ENCODE results near the gene HIRA. TPM values are rescaled to one million over a fixed set of nuclear protein-coding genes. Genes with fewer than 3 reads are reported as not detected.

HIRA gene
- polyA plus RNA-seq, 1 donor from 2014 or later: 38.1 TPM

GRCh38 chr22:19410941-19411689 is 20.4 kb downstream of the HIRA start:
- no peak overlapping the region for H3K27ac ChIP-seq (ENCODE audit: low read length)
- no peaks in the 10 kb centered on the region for H3K27me3 ChIP-seq (ENCODE audit: insufficient read depth, low read depth, low read length)
- H3F3A ChIP-seq (ENCODE audit: insufficient read depth, low read length, poor library complexity, severe bottlenecking): no peaks in the 10 kb centered on the region
- H3K9ac ChIP-seq (ENCODE audit: low read length): no peak overlapping the region
- H3K9me2 ChIP-seq (ENCODE audit: insufficient read depth, low read length): no peaks in the 10 kb centered on the region
- H3K9me3 ChIP-seq (ENCODE audit: low read length): no peaks in the 10 kb centered on the region
- H3K4me3 ChIP-seq (ENCODE audit: low read length): no peak overlapping the region
- H2AFZ ChIP-seq (ENCODE audit: low read depth, low read length): no peak overlapping the region
- no peaks in the 10 kb centered on the region for H4K20me1 ChIP-seq (ENCODE audit: insufficient read depth)
- H3K36me3 ChIP-seq (ENCODE audit: insufficient read depth, low read length): peaks cover 6% of the 10 kb centered on the region
- TF ChIP-seq, protein P1, sequence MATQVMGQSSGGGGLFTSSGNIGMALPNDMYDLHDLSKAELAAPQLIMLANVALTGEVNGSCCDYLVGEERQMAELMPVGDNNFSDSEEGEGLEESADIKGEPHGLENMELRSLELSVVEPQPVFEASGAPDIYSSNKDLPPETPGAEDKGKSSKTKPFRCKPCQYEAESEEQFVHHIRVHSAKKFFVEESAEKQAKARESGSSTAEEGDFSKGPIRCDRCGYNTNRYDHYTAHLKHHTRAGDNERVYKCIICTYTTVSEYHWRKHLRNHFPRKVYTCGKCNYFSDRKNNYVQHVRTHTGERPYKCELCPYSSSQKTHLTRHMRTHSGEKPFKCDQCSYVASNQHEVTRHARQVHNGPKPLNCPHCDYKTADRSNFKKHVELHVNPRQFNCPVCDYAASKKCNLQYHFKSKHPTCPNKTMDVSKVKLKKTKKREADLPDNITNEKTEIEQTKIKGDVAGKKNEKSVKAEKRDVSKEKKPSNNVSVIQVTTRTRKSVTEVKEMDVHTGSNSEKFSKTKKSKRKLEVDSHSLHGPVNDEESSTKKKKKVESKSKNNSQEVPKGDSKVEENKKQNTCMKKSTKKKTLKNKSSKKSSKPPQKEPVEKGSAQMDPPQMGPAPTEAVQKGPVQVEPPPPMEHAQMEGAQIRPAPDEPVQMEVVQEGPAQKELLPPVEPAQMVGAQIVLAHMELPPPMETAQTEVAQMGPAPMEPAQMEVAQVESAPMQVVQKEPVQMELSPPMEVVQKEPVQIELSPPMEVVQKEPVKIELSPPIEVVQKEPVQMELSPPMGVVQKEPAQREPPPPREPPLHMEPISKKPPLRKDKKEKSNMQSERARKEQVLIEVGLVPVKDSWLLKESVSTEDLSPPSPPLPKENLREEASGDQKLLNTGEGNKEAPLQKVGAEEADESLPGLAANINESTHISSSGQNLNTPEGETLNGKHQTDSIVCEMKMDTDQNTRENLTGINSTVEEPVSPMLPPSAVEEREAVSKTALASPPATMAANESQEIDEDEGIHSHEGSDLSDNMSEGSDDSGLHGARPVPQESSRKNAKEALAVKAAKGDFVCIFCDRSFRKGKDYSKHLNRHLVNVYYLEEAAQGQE (IDR thresholded peaks at IDR 0.05; ENCODE audit: borderline replicate concordance): no peak
- TF ChIP-seq EZH2 (IDR thresholded peaks at IDR 0.05; ENCODE audit: borderline replicate concordance, insufficient read depth, low read length, poor library complexity, severe bottlenecking): no peak
- no peak for TF ChIP-seq EP300 (conservative IDR thresholded peaks at IDR 0.05; ENCODE audit: poor library complexity, severe bottlenecking)
- TF ChIP-seq, protein P2, sequence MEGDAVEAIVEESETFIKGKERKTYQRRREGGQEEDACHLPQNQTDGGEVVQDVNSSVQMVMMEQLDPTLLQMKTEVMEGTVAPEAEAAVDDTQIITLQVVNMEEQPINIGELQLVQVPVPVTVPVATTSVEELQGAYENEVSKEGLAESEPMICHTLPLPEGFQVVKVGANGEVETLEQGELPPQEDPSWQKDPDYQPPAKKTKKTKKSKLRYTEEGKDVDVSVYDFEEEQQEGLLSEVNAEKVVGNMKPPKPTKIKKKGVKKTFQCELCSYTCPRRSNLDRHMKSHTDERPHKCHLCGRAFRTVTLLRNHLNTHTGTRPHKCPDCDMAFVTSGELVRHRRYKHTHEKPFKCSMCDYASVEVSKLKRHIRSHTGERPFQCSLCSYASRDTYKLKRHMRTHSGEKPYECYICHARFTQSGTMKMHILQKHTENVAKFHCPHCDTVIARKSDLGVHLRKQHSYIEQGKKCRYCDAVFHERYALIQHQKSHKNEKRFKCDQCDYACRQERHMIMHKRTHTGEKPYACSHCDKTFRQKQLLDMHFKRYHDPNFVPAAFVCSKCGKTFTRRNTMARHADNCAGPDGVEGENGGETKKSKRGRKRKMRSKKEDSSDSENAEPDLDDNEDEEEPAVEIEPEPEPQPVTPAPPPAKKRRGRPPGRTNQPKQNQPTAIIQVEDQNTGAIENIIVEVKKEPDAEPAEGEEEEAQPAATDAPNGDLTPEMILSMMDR (IDR thresholded peaks at IDR 0.05; ENCODE audit: poor library complexity, severe bottlenecking): no peak
- no peak for TF ChIP-seq SMC3 (conservative IDR thresholded peaks at IDR 0.05; ENCODE audit: poor library complexity)
- TF ChIP-seq MXI1 (conservative IDR thresholded peaks at IDR 0.05; ENCODE audit: poor library complexity, severe bottlenecking): no peak
- no peak for TF ChIP-seq POLR2AphosphoS5 (IDR thresholded peaks at IDR 0.05)
- TF ChIP-seq TAF1 (IDR thresholded peaks at IDR 0.05; ENCODE audit: low read depth): no peak
- TF ChIP-seq RAD21 (conservative IDR thresholded peaks at IDR 0.05): no peak
- peaks cover 34% of the 10 kb centered on the region for H3K79me2 ChIP-seq (replicated peaks; ENCODE audit: insufficient read depth, low read length)
- H3K4me2 ChIP-seq (ENCODE audit: low read length): no peak overlapping the region

GRCh38 chr22:19407649-19408606 is 23.6 kb downstream of the HIRA start:
- TF ChIP-seq TAF1 (IDR thresholded peaks at IDR 0.05; ENCODE audit: low read depth) (no peak), POLR2AphosphoS5 (IDR thresholded peaks at IDR 0.05) (no peak)
- H3K9me2 ChIP-seq (ENCODE audit: insufficient read depth, low read length): no peaks in the 10 kb centered on the region
- no peaks in the 10 kb centered on the region for H4K20me1 ChIP-seq (ENCODE audit: insufficient read depth)
- H3K4me3 ChIP-seq (ENCODE audit: low read length): no peak overlapping the region
- H2AFZ ChIP-seq (ENCODE audit: low read depth, low read length): no peak overlapping the region
- H3K9ac ChIP-seq (ENCODE audit: low read length): no peak overlapping the region
- no peaks in the 10 kb centered on the region for H3K9me3 ChIP-seq (ENCODE audit: low read length)
- H3K79me2 ChIP-seq (replicated peaks; ENCODE audit: insufficient read depth, low read length): peaks cover 15% of the 10 kb centered on the region
- peaks cover 6% of the 10 kb centered on the region for H3K36me3 ChIP-seq (ENCODE audit: insufficient read depth, low read length)
- no peaks in the 10 kb centered on the region for H3F3A ChIP-seq (ENCODE audit: insufficient read depth, low read length, poor library complexity, severe bottlenecking)
- H3K27ac ChIP-seq (ENCODE audit: low read length): no peak overlapping the region
- H3K4me2 ChIP-seq (ENCODE audit: low read length): no peak overlapping the region
- no peaks in the 10 kb centered on the region for H3K27me3 ChIP-seq (ENCODE audit: insufficient read depth, low read depth, low read length)

Measured in neural cell (in vitro differentiated cells).